HG03432 (cell line): ENCODE data around the gene SANBR.

Source experiments
- ATAC-seq: cut with Tn5 transposase; IDR thresholded peaks from one replicate; pipeline ENCODE4 v1.9.1; 2021; ENCODE audit warnings: mild to moderate bottlenecking, moderate library complexity; ENCODE audit not compliant: unreplicated experiment

The SANBR gene

GRCh38 chr2:61089797-61090196, 24.1 kb downstream of the SANBR start:
- no peak for ATAC-seq

GRCh38 chr2:61090386-61090921, 24.8 kb downstream of the SANBR start:
- ATAC-seq, result no peak

GRCh38 chr2:61091485-61091884, 25.8 kb downstream of the SANBR start:
- ATAC-seq, result no peak

GRCh38 chr2:61096438-61096837, 30.8 kb downstream of the SANBR start:
- no peak for ATAC-seq

- no peak for ATAC-seq
These were observed 35.1 kb downstream of the SANBR start for GRCh38 chr2:61100801-61101200.

GRCh38 chr2:61109291-61109690, 43.6 kb downstream of the SANBR start:
- no peak for ATAC-seq

GRCh38 chr2:61111708-61112107, 46.0 kb downstream of the SANBR start:
- ATAC-seq, result no peak

GRCh38 chr2:61114147-61114546, 48.5 kb downstream of the SANBR start:
- ATAC-seq, result no peak
